Suprapubic skin (tissue), 4 donors: ENCODE results near the gene ZSCAN30.

ENCODE experiments used
- CTCF ChIP-seq, 2 donors: fragments of 200-600 bp in 1 of 2; fragments of 450-650 bp in 1 of 2; sonication (generic) in 1 of 2; IDR thresholded peaks; one replicate each; pipeline ENCODE4 v1.5.1; 2016 to 2019; ENCODE audit warnings: antibody characterized with exemption in 2 of 2, mild to moderate bottlenecking in 1 of 2, moderate library complexity in 1 of 2
- EP300 ChIP-seq: sonication (generic); formaldehyde crosslinking; IDR thresholded peaks from one replicate; pipeline ENCODE4 v1.6.1; 2017; ENCODE audit warnings: antibody characterized with exemption
- POLR2A ChIP-seq, 2 donors: fragments of 450-650 bp; IDR thresholded peaks; one replicate each; pipeline ENCODE4 v1.6.1; 2017; ENCODE audit warnings: antibody characterized with exemption in 2 of 2, mild to moderate bottlenecking in 2 of 2, moderate library complexity in 2 of 2
- POLR2AphosphoS5 ChIP-seq, 3 donors: sonication (generic); formaldehyde crosslinking; IDR thresholded peaks; one replicate each; pipeline ENCODE4 v1.6.1; 2017; ENCODE audit warnings: antibody characterized with exemption in 3 of 3

- TF ChIP-seq POLR2AphosphoS5 (IDR thresholded peaks at IDR 0.05) (no peak), CTCF (IDR thresholded peaks at IDR 0.05) (no peak), EP300 (no peak), POLR2A (IDR thresholded peaks at IDR 0.05) (no peak)
Measured at GRCh38 chr18:35271656-35272055, 18.4 kb downstream of the ZSCAN30 start.
